ENCODE data around the gene ACOX1. TPM values are rescaled to one million over a fixed set of nuclear protein-coding genes. Genes with fewer than 3 reads are reported as not detected.

ACOX1 gene
- total RNA-seq, 1 experiment from 2014 or later = 15.6 TPM

DNA sequence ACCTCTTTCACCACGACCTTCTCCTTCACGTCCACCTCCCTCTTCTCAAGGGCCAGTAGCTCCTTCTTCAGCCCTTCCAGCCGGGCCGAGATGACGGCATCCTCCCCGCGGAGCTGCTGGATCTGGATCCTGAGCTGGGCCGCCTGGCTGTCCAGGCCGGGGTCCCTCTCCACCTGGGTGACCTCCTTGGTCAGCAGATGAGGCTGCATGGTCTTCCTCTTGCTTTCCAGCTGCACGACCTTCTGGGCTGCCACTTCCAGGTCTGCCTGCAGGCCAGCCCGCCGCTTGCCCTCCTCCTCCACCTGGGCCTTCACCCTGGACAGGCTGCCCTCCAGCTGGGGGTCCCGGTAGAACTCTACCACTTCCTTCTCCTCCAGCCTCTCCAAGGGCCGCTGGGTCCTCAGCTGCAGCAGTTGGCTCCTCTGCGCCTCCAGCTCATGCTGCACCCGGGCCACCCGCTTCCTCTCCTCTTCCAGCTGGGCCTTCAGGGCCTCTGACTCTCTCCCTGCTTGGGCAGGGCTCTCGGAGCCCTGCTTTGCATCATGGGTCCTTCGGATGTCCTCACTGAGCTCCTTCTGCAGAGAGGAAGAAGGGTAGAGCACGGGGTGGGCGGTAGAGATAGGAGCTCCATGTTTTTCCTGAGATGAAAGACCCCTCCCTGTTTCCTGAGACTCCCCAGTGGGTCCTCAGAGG lies 31.1 kb upstream of the ACOX1 start:
- no peak for DNase-seq (ENCODE audit: low read depth)
- in situ Hi-C loops (cut with HindIII; ENCODE audit: low pct_unique_long_range_greater_than_20kb, low sequenced_read_pairs) = no loop called here

DNA sequence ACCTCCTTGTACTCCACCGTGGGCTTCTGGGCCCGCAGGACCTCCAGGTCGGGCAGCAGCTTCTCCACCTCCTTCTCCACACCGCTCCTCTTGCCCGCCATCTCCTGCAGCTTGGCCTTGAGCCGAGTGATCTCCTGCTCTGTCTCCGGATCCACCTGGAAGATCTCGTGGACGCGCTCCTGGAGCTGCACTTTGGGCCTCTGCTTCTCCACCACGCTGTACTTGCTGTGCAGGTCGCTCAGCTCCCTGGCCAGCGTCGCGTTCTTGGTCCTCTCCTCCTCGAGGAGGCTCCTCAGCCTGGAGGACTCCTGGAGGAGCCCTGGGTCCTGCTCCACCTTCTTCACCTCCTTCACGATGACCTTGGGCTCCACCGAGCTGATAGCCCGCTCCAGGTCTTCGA lies 30.5 kb upstream of the ACOX1 start:
- in situ Hi-C loops (cut with HindIII; ENCODE audit: low pct_unique_long_range_greater_than_20kb, low sequenced_read_pairs) = no loop called here
- DNase-seq (ENCODE audit: low read depth) = no peak

DNA sequence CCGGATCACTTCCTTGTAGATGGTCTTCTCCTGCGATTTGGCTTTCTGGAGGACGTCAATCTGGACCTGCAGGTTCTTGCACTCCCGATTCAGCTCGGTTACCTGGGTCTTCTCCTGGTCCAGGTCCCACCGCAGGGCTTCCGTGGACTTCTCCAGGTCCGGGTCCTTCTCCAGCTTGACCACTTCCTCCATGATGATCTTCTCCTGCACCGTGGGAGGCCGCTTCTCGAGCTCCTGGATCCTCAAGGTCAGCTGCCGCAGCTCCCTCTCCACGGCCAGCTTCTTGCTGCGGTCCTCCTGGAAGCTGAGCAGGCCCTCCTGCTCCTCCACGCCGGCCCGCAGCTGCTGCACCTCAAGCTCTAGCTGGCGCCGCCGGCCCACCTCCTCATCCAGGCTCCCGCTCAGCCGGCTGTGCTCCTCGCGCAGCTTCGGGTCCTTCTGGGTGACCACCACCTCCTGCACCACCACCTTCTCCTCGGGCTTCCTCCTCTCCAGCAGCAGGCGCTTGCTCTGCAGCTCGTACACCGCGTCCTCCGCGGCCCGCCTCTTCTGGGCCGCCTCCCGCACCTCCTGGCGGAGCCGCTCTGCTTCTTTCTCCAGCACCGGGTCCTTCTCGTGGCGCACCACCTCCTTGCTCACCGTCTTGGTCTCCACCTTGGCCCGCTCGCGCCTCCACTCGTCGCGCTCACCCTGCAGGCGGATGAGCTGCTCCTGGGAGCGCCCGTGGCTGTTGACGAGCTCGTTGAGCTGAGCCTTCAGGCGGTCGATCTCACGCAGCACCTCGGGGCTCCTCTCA lies 29.9 kb upstream of the ACOX1 start:
- no peak for DNase-seq (ENCODE audit: low read depth)

GRCh38 chr17:76008208-76008607 lies 29.2 kb upstream of the ACOX1 start:
- no peak for DNase-seq (ENCODE audit: low read depth)
- in situ Hi-C loops (cut with HindIII; ENCODE audit: low pct_unique_long_range_greater_than_20kb, low sequenced_read_pairs) = no loop called here

More for the DNA sequence above, 29.9 kb upstream of the ACOX1 start:
- in situ Hi-C loops (cut with HindIII; ENCODE audit: low pct_unique_long_range_greater_than_20kb, low sequenced_read_pairs) = no loop called here

DNA sequence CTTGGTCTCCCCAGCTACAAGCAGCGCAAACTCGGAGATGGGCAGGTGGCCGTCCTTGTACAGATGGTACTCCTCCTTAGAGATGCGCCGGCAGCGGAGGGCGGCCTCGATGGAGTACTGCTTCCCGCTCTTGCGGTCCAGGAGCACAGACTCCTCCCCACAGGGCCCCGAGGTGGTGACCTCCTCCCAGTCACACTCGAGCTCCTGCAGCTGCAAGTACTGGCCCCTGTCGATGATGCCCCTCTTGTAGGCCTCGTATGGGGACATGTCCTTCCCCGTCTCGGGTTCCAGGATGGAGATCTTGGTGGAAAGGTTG lies 28.8 kb upstream of the ACOX1 start:
- DNase-seq (ENCODE audit: low read depth) = no peak
- in situ Hi-C loops (cut with HindIII; ENCODE audit: low pct_unique_long_range_greater_than_20kb, low sequenced_read_pairs) = no loop called here

GRCh38 chr17:76007131-76007849 lies 28.3 kb upstream of the ACOX1 start:
- in situ Hi-C loops (cut with HindIII; ENCODE audit: low pct_unique_long_range_greater_than_20kb, low sequenced_read_pairs) = no loop called here

DNA sequence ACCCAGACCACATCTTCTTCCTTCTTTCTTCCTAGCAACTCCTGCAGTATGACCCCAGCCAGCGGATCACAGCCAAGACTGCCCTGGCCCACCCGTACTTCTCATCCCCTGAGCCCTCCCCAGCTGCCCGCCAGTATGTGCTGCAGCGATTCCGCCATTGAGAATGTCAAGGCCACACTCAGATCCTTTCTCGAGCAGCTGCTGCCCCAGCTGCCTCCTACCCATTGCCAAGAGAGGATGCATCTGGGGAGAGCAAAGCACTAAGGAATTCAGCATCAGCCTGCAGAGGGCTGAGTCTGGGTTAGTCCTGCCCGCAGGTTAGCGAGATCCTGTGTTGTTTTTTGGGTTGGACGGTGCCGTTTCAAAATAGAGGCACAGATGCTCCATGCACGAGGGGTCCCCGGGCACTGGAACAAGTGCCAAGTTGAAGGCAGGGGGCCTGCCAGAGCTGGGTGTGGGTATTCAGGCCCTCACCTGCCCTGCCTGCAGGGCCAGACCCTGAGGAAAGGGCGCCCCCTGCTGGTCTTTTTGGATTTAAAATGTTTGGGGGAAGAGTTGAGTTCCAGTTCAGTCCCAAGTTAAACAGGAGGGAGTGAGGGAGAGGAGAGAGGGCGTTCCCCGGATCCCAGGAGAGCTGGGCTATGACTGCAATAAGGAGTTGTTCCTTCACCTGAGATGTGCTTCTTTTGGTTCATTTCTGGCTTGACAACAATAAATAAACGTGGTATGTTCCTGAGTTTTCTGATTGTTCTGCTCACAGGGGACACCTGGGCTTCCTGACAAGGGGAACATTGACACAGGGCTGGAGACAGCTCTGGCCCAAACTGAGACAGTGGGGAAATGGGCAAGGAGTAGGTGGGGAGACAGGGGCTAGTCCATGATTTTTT lies 26.5 kb upstream of the ACOX1 start:
- in situ Hi-C loops (cut with HindIII; ENCODE audit: low pct_unique_long_range_greater_than_20kb, low sequenced_read_pairs) = no loop called here

More at GRCh38 chr17:76007131-76007849, 28.3 kb upstream of the ACOX1 start:
- DNase-seq (ENCODE audit: low read depth) = no peak

GRCh38 chr17:76004750-76005262 lies 25.8 kb upstream of the ACOX1 start:
- DNase-seq (ENCODE audit: low read depth) = peak; percentile 42
- in situ Hi-C loops (cut with HindIII; ENCODE audit: low pct_unique_long_range_greater_than_20kb, low sequenced_read_pairs) = no loop called here

More for the DNA sequence above, 26.5 kb upstream of the ACOX1 start:
- peak; percentile 70 for DNase-seq (ENCODE audit: low read depth)

- in situ Hi-C loops (cut with HindIII; ENCODE audit: low pct_unique_long_range_greater_than_20kb, low sequenced_read_pairs) = no loop called here
- no peak for DNase-seq (ENCODE audit: low read depth)
These were observed 24.9 kb upstream of the ACOX1 start for GRCh38 chr17:76003915-76004314.

GRCh38 chr17:76002100-76002499 lies 23.1 kb upstream of the ACOX1 start:
- no peak for DNase-seq (ENCODE audit: low read depth)
- in situ Hi-C loops (cut with HindIII; ENCODE audit: low pct_unique_long_range_greater_than_20kb, low sequenced_read_pairs) = no loop called here

- in situ Hi-C loops (cut with HindIII; ENCODE audit: low pct_unique_long_range_greater_than_20kb, low sequenced_read_pairs) = no loop called here
- DNase-seq (ENCODE audit: low read depth) = no peak
These were observed 22.0 kb upstream of the ACOX1 start, which contains the start of gene CDK3 for GRCh38 chr17:76000755-76001521. Gene CDK3 (plus strand): TSS chr17:76000855. CDS start chr17:76001426, 571 bp downstream.

GRCh38 chr17:76000016-76000754 lies 21.2 kb upstream of the ACOX1 start:
- in situ Hi-C loops (cut with HindIII; ENCODE audit: low pct_unique_long_range_greater_than_20kb, low sequenced_read_pairs) = no loop called here
- no peak for DNase-seq (ENCODE audit: low read depth)

GRCh38 chr17:75998327-75998795 lies 19.4 kb upstream of the ACOX1 start:
- in situ Hi-C loops (cut with HindIII; ENCODE audit: low pct_unique_long_range_greater_than_20kb, low sequenced_read_pairs) = no loop called here
- peak; percentile 48 for DNase-seq (ENCODE audit: low read depth)

DNA sequence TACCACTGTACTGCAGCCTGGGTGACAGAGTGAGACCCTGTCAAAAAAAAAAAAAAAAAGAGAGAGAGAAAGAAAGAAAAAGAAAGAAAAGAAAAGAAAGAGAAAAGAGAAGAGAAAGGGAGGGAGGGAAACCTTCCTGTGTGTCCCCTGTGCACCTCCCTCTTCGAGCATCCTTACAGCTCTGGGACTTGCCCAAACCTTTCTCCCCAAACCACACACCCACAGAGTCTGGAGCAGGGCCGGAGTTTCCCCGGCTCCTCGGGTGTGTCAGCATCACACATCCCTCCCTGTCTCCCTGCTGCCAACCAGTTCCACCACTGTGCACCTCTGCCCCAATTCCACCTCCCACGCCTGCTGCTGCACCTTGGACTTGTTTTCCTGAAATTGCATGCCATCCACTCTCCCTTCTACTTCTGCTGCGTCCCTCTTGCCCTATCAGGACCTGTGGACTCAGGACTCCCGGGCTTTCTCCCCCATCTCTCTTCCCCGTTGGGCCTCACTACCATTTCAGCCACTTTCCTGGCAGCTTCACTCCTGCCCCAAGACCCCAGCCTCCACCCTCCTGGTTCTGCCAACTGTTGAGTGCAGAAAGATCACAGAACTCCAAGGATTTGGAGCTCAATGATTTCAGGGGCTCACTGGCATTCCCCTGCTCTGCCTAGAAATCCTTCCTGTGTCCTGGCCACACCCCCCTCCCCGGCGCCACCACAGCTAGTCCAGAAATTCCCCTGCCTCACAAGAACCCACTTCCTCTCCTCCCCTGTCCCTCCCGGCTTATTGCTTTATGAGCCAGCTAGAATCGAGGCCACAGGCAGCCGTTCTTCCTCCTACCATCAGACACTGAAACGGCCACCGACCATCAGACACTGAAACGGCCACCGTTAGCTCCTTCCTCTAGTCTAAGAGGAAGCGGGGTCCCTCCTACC lies 18.0 kb upstream of the ACOX1 start:
- in situ Hi-C loops (cut with HindIII; ENCODE audit: low pct_unique_long_range_greater_than_20kb, low sequenced_read_pairs) = no loop called here

DNA sequence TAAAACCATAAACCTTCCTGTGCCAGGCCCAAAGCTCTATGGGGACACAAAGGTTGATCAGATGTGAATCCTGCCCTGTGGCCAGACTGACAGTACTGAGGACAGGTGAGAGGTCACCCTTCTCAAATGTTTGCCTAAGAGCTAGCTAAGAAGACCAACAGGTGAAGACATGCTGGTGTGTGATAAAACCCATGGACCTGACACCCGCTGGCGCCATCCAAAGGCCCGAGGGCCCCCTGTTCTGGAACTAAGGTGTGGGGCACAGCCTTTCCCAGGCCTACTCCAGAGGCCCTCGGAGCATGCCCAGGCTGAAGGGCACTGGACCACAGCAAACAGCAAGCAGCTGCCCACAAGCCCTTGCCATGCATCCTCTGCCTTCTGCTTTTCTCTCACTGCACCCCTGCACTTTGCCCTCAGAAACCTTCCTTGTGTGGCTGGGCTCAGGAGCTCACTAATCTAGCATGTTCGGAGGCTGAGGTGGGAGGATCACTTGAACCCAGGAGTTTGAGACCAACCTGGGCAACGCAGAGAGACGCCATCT lies 16.5 kb upstream of the ACOX1 start:
- no peak for DNase-seq (ENCODE audit: low read depth)
- in situ Hi-C loops (cut with HindIII; ENCODE audit: low pct_unique_long_range_greater_than_20kb, low sequenced_read_pairs) = no loop called here

More for the DNA sequence above, 18.0 kb upstream of the ACOX1 start:
- peak; percentile 40 for DNase-seq (ENCODE audit: low read depth)

Measured in Caki2 (cell line).